Muscle layer of colon (tissue), 2 donors: ENCODE data around the gene KCNJ18.
"Not testable (repeated sequence)": the region's sequence is repeated elsewhere in the genome, so short reads cannot be mapped to it uniquely, and the experiment has no call there.

Experiments used
- H3K27ac ChIP-seq: one replicate; pipeline ENCODE4 v1.7.0; 2013; ENCODE audit warnings: low read depth, mild to moderate bottlenecking, low read length, moderate library complexity
- H3K27me3 ChIP-seq, 2 donors: one replicate each; pipeline ENCODE4 v1.7.0; 2013; ENCODE audit warnings: low read length in 2 of 2, mild to moderate bottlenecking in 2 of 2; ENCODE audit not compliant: insufficient read depth in 2 of 2, control insufficient read depth in 1 of 2
- H3K36me3 ChIP-seq: one replicate; pipeline ENCODE4 v1.7.0; 2013; ENCODE audit warnings: mild to moderate bottlenecking, low read length; ENCODE audit not compliant: insufficient read depth
- H3K4me1 ChIP-seq: one replicate; pipeline ENCODE4 v1.7.0; 2013; ENCODE audit warnings: mild to moderate bottlenecking, low read length; ENCODE audit not compliant: insufficient read depth
- H3K4me3 ChIP-seq, 2 donors: one replicate each; pipeline ENCODE4 v1.7.0; 2013; ENCODE audit warnings: low read length in 2 of 2, low read depth in 1 of 2, mild to moderate bottlenecking in 1 of 2, moderate library complexity in 1 of 2
- H3K9ac ChIP-seq: one replicate; pipeline ENCODE4 v1.7.0; 2013; ENCODE audit warnings: low read length
- H3K9me3 ChIP-seq: one replicate; pipeline ENCODE4 v1.7.0; 2013; ENCODE audit warnings: mild to moderate bottlenecking, low read length
- donor health status: abdominal sarcoma.
- donor health status: Adenocarcinoma of cecum.

KCNJ18 gene

DNA sequence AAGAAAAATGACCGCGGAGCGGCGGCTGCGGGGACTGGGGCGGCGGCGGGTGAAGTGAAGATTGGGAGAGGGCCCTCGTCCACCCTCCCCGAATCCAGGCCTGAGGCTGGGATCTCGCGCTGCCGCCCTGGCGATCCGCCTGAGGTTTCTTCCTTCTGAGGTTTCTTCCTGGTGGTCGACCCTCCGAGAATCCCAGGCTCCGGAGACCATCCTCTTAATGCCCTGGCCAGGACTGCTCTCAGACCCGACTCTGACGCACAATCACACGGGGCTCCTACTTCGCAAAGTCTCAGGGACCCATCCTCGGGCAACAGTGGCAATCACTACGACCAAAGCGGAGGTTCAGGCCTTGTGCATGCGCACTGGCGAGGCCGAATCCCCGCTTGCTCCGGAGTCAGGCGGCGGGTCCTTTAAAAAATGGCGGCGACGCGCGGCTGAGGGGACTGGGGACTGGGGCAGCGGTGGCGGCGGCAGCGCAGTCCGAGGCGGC is 18.0 kb upstream of the KCNJ18 start:
- H3K4me1 ChIP-seq: no peaks in the 10 kb centered on the region
- H3K9ac ChIP-seq: no peak overlapping the region
- H3K4me3 ChIP-seq: no peak overlapping the region

DNA sequence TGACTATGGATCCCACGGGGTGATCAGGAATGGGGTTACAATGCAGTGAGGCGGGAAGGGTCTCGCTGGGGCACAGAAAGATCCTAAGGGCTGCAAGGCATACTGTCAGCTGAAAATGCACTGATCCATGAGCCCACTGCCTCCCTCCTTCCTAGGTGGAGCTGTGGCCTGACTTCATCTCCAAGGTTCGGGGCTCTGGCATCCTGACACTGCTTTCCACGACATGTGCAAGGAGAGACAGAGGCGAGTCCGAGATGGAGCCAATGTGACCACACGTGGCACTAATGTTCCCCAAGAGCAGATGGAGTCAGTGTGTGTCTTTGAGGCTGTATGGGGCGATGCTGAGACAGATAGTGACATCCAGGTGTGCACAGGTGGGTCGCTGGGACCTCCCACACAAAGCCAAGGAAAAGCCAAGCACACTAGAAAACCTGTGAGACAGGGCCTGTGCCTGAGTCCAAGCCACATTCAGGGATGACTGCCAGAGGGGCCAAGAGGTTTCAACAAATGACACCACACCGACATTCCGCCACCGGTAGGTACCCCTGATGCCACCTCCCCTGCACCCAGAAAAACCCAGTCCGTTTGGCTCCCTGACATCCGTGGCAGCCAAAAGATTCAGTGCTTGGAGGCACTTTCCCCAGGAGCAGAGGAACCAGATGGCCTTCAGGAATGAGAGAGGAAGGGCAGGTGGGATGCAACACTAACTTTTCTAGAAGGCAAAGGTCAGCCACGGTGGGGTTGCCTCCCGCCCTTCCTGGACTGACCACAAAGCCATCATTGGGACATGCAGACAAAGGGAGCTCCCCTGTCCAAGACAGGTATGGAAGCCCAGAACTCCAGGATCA is 17.2 kb upstream of the KCNJ18 start:
- not testable (repeated sequence) for H3K4me3 ChIP-seq, H3K36me3 ChIP-seq, H3K9ac ChIP-seq, H3K27ac ChIP-seq, H3K9me3 ChIP-seq, H3K27me3 ChIP-seq, H3K4me1 ChIP-seq

More for the DNA sequence above, 18.0 kb upstream of the KCNJ18 start:
- H3K9me3 ChIP-seq: no peaks in the 10 kb centered on the region
- H3K27me3 ChIP-seq: no peaks in the 10 kb centered on the region
- no peaks in the 10 kb centered on the region for H3K36me3 ChIP-seq
- no peak overlapping the region for H3K27ac ChIP-seq

DNA sequence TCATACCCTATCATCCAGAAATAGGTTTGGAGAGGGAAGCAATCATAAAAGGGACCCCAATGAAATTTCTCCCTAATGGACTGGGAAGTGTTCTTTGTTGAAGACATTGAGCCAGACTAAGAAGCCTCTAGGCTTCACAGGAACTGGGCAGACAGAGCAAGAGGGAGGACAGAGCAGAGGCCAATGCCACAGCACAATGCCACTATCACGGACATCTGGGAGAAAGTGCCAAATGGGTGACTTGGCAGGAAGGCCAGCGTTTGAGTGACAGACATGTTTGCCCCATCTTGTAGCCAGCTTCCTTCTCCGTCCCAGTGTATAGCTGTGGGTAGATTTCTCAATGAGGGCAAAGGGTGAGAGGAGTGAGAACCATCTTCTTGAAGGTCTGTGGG is 16.6 kb upstream of the KCNJ18 start:
- not testable (repeated sequence) for H3K4me1 ChIP-seq, H3K4me3 ChIP-seq, H3K9ac ChIP-seq, H3K27ac ChIP-seq, H3K9me3 ChIP-seq, H3K27me3 ChIP-seq, H3K36me3 ChIP-seq

DNA sequence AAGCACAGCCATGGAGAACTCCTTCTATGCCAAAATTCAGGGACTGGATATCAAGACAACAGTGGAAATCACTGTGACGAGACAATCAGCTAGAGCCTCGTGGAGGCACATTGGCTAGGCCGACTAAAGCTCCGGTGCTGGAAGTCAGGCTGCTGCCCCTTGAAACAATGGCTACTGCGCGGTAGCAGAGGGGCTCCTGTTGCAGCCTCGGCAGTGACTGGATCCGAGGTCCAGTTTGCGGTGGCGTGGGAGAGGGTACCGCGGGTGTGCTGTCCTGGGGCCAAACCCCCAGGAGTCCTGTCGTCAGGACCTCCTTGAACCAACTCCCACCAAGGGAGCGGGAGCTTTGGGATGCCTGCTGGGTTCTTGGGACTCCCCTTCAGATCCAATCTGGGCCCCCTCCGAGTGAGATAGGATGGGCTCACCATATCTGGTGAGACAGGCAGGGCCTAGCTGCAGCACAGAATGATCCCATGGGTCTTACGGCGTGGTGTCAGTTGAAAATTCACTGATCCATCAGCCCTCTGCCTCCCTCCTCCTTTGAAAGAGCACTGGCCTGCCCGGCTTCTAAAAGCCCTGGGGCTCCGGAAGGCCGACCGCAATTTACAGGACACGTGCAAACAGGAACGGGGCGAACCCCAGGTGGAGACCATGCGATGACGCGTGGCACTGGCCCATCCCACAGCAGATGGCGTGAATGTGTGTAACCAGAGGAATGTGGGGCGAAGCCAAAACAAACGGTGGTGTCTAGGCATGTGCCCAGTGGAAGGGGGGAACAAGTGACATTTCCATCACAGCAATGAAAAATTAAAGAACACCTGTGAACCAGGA is 15.8 kb upstream of the KCNJ18 start:
- no peaks in the 10 kb centered on the region for H3K36me3 ChIP-seq
- no peaks in the 10 kb centered on the region for H3K9me3 ChIP-seq
- no peak overlapping the region for H3K27ac ChIP-seq
- H3K4me3 ChIP-seq: no peak overlapping the region
- no peaks in the 10 kb centered on the region for H3K4me1 ChIP-seq
- H3K9ac ChIP-seq: no peak overlapping the region
- no peaks in the 10 kb centered on the region for H3K27me3 ChIP-seq

DNA sequence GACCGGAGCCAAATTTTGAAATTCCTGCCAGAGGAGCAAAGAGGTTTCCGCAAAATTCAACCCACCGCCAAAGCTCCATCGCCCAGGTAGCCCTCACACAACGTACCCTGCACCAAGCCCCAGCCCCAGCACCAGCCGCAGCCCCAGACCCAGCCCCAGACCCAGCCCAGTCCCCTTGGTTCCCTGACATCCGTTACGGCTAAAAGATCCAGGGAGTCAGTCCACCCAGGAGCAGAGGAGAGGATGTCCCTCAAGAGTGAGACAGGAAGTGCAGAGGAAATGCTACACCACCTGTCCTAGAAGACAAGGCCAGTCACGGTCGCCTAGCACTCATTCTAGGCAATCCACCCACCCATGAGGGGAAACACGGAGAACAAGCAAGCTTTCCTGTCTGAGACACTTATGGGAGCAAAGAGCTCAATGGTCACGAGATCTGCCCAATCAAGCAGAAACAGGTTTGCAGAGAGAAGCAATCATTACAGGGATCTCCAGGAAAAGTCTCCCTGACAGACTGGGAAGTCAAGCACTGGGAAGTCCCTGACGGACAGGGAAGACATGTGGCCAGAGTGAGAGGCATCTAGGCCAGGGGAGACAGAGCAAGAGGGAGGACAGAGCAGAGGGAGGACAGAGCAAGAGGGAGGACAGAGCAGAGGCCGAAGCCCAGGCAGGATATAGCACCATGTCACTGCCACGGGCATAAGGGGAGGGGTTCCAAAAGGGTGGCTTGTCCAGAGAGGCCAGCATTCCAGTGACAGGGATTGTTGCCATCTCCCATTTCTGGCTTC is 15.0 kb upstream of the KCNJ18 start:
- H3K27ac ChIP-seq: no peak overlapping the region
- H3K9me3 ChIP-seq: no peaks in the 10 kb centered on the region
- H3K9ac ChIP-seq: no peak overlapping the region
- no peak overlapping the region for H3K4me3 ChIP-seq
- no peaks in the 10 kb centered on the region for H3K4me1 ChIP-seq
- no peaks in the 10 kb centered on the region for H3K36me3 ChIP-seq
- H3K27me3 ChIP-seq: no peaks in the 10 kb centered on the region

DNA sequence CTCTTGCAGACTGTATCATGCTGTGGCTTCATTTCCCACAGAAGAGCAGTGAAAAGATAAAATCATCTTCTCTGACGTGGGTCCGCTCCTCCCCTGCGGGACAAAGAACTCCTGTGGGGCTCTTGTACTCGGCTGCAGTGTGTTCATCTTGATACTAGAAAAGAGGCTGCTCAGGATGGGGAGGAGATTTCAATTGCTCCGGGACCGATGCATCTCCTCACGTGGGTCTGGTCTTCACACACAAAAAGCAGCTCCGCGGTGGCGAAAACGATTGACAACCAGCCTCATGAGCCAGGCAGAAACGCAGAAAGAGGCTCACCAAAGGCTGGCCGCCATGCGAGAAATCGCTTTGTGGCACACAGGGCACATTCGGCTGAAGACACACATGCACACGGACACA is 14.4 kb upstream of the KCNJ18 start:
- no peaks in the 10 kb centered on the region for H3K4me1 ChIP-seq
- no peak overlapping the region for H3K27ac ChIP-seq
- no peaks in the 10 kb centered on the region for H3K27me3 ChIP-seq
- no peak overlapping the region for H3K9ac ChIP-seq
- H3K4me3 ChIP-seq: no peak overlapping the region
- no peaks in the 10 kb centered on the region for H3K9me3 ChIP-seq
- H3K36me3 ChIP-seq: no peaks in the 10 kb centered on the region

DNA sequence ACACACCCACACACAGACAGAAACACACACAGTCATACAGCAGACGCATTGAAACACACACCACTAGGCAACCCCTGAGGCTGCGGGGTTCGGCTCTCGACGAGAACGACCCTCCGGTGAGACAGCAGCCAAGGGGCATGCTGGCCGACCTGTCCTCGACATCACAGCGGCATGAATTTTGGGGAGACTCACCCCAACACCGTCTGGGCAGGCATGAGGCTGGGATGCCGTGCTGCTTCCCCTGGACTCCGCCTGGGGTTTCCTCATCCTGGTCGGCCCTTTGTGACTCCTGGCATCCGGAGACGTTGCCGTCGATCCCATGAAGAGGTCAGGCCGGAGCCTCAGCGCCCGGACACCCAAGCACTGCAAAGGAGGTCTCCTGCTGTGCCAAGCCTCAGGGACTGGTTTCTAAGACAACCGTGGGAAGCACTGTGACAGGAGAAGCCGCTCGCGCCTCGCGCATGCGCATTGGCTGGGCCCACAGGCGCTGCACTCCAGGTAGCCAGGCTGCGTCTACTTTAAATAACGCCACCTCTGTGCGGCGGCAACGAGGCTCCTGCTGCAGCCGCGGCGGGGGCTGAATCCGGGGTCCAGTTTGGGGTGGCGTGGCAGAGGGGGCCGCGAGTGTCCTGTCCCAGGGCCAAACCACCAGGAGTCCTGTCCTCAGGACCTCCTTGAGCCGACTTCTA is 13.8 kb upstream of the KCNJ18 start:
- Histone ChIP-seq H3K4me1 (no peaks in the 10 kb centered on the region), H3K9ac (no peak overlapping the region), H3K27me3 (no peaks in the 10 kb centered on the region), H3K4me3 (no peak overlapping the region), H3K36me3 (no peaks in the 10 kb centered on the region), H3K9me3 (no peaks in the 10 kb centered on the region), H3K27ac (no peak overlapping the region)

DNA sequence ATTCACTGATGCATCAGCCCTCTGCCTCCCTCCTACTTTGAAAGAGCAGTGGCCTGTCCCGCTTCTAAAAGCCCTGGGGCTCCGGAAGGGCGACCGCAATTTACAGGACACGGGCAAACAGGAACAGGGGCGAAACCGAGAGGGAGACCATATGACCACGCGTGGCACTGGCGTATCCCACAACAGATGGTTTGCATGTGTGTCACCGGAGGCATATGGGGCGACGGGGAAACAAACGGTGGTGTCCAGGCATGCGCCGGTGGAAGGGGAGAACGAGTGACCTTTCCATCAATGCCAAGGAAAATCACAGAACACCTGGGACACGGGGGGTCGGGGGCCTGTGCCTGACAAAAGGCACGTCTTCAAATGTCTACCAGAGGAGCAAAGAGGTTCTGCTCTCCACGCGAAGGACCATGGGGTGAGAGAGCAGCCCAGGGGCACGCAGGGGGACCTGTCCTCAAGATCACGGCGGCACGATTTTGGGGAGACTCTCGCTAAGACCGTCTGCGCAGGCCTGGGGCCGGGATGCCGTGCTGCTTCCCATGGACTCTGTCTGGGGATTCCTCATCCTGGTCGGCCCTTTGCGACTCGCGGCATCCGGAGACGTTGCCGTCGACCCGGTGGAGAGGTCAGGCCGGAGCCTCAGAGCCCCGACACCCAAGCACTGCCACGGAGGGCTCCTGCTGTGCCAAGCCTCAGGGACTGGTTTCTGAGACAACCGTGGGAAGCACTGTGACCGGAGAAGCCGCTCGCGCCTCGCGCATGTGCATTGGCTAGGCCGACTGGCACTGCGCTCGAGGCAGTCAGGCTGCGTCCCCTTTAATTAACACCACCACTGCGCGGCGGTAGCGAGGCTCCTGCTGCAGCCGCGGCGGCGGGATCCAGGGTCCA is 12.8 kb upstream of the KCNJ18 start:
- Histone ChIP-seq H3K4me3 (no peak overlapping the region), H3K27ac (no peak overlapping the region), H3K27me3 (no peaks in the 10 kb centered on the region), H3K9me3 (no peaks in the 10 kb centered on the region), H3K9ac (no peak overlapping the region), H3K4me1 (no peaks in the 10 kb centered on the region), H3K36me3 (no peaks in the 10 kb centered on the region)

DNA sequence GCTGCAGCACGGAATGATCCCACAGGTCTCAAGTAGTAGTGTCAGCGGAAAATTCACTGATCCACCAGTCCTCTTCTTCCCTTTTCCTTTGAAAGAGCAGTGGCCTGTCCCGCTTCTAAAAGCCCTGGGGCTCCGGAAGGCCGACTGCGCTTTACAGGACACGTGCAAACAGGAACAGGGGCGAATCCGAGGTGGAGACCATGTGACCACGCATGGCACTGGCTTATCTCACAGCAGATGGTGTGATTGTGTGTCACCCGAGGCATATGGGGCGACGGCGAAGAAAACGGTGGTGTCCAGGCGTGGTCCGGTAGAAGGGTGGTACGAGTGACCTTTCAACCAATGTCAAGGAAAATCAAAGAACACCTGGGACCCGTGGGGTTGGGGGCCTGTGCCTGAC is 12.0 kb upstream of the KCNJ18 start:
- no peaks in the 10 kb centered on the region for H3K4me1 ChIP-seq
- H3K27me3 ChIP-seq: no peaks in the 10 kb centered on the region
- H3K27ac ChIP-seq: no peak overlapping the region
- no peaks in the 10 kb centered on the region for H3K9me3 ChIP-seq
- H3K9ac ChIP-seq: no peak overlapping the region
- no peaks in the 10 kb centered on the region for H3K36me3 ChIP-seq
- no peak overlapping the region for H3K4me3 ChIP-seq

DNA sequence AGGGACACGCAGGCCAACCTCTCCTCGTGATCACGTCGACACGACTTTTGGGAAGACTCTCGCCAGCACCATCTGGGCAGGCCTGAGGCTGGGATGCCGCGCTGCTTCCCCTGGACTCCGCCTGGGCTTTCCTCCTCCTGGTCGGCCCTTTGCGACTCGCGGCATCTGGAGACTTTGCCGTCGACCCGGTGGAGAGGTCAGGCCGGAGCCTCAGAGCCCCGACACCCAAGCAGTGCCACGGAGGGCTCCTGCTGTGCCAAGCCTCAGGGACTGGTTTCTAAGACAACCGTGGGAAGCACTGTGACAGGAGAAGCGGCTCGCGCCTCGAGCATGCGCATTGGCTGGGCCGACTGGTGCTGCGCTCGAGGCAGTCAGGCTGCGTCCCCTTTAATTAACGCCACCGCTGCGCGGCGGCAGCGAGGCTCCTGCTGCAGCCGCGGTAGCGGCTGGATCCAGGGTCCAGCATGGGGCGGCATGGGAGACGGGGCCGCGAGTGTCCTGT is 11.4 kb upstream of the KCNJ18 start:
- not testable (repeated sequence) for H3K27ac ChIP-seq, H3K36me3 ChIP-seq, H3K4me3 ChIP-seq, H3K27me3 ChIP-seq, H3K9me3 ChIP-seq, H3K9ac ChIP-seq, H3K4me1 ChIP-seq
